ENCODE results near the gene SCAMP4.

DNA sequence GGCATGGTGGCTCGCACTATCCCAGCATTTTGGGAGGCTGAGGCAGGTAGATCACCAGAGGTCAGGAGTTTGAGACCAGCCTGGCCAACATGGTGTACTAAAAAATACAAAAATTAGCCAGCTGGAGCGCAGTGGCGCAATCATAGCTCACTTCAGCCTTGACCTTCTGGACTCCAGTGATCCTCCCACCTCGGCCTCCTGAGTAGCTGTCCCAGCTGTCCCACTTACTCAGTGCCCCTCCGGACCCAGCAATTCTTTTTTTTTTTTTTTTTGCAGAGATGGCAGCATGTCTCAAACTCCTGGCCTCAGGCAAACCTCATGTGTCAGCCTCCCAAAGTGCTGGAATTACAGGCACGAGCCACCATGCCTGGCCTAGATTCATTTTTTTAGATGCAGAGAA lies 2.3 kb upstream of the SCAMP4 start:
- TF ChIP-seq GATA2 (IDR thresholded peaks at IDR 0.05; ENCODE audit: low read depth, low read length) = no peak
- no peak for TF ChIP-seq GATA3 (IDR thresholded peaks at IDR 0.05; ENCODE audit: low read depth, low read length)

Data from SH-SY5Y (cell line).